Endodermal cell (in vitro differentiated cells): Measurements from ENCODE around the gene PDE4D. TPM values are rescaled to one million over a fixed set of nuclear protein-coding genes. Genes with fewer than 3 reads are reported as not detected.

Experiments
- DNase-seq: peaks from one replicate; pipeline ENCODE4 v3.0.0-alpha.2; 2017
- H3K27ac ChIP-seq: 2 replicates; pipeline ENCODE4 v1.5.1; 2013; ENCODE audit warnings: mild to moderate bottlenecking, low read depth, low read length, moderate library complexity
- H3K27me3 ChIP-seq: 2 replicates; pipeline ENCODE4 v1.6.1; 2013; ENCODE audit warnings: mild to moderate bottlenecking, low read length, moderate library complexity; ENCODE audit not compliant: insufficient read depth, control insufficient read depth, poor library complexity, severe bottlenecking
- H3K36me3 ChIP-seq: 2 replicates; pipeline ENCODE4 v1.7.0; 2013; ENCODE audit warnings: mild to moderate bottlenecking, low read length, moderate library complexity; ENCODE audit not compliant: control insufficient read depth, insufficient read depth
- H3K4me1 ChIP-seq: one replicate; pipeline ENCODE4 v1.7.0; 2013; ENCODE audit warnings: low read length; ENCODE audit not compliant: control insufficient read depth, insufficient read depth
- H3K4me3 ChIP-seq: 2 replicates; pipeline ENCODE4 v1.5.1; 2013; ENCODE audit warnings: mild to moderate bottlenecking, low read length, moderate library complexity
- H3K9ac ChIP-seq: 2 replicates; pipeline ENCODE4 v1.6.1; 2013; ENCODE audit warnings: mild to moderate bottlenecking, low read length, moderate library complexity; ENCODE audit not compliant: poor library complexity, severe bottlenecking; ENCODE audit errors: extremely low read depth
- H3K9me3 ChIP-seq: 2 replicates; pipeline ENCODE4 v1.6.1; 2013; ENCODE audit warnings: mild to moderate bottlenecking, low read length, moderate library complexity; ENCODE audit not compliant: control insufficient read depth
- H3K27ac Mint-ChIP-seq: 2 replicates; pipeline ENCODE4 v1.8.0; 2020; ENCODE audit warnings: mixed read lengths
- H3K27me3 Mint-ChIP-seq: 2 replicates; pipeline ENCODE4 v1.8.0; 2021; ENCODE audit warnings: mild to moderate bottlenecking, mixed read lengths; ENCODE audit not compliant: insufficient read depth
- H3K36me3 Mint-ChIP-seq: 2 replicates; pipeline ENCODE4 v1.8.0; 2020; ENCODE audit warnings: low read depth, mixed read lengths
- H3K4me1 Mint-ChIP-seq: 2 replicates; pipeline ENCODE4 v1.8.0; 2020; ENCODE audit warnings: mixed read lengths
- H3K4me3 Mint-ChIP-seq: 2 replicates; pipeline ENCODE4 v1.8.0; 2020; ENCODE audit warnings: mild to moderate bottlenecking, moderate library complexity, mixed read lengths
- H3K9me3 Mint-ChIP-seq: 2 replicates; pipeline ENCODE4 v1.8.0; 2020; ENCODE audit warnings: mild to moderate bottlenecking, mixed read lengths
- CTCF ChIP-seq: fragments of 200-600 bp; sonication (generic); conservative IDR thresholded peaks from 2 replicates; pipeline ENCODE4 v1.5.0; 2021; ENCODE audit warnings: antibody characterized with exemption, mild to moderate bottlenecking
- whole genome bisulfite sequencing, 2 experiments: methylation state at CpG; one replicate each; pipeline versions ENCODE4 v1.1.5 to v1.1.7; 2013; ENCODE audit warnings: missing lambda C conversion rate in 2 of 2, mixed read lengths in 1 of 2; ENCODE audit not compliant: insufficient coverage in 1 of 2, insufficient read length in 1 of 2; 5-methylcytosine and 5-hydroxymethylcytosine counted together
- total RNA-seq, 2 donors: library from RNA; stranded (reverse); fragmentation: NEBNext Ultra II Directional in 1 of 2; extraction: Animal tissue kit (Norgen Biotek cat#: 25700) in 1 of 2; gene quantifications; 2 replicates in 1 of 2; 3 replicates in 1 of 2; pipeline ENCODE4 v1.2.1, GENCODE V29; 2021

Gene PDE4D
- total RNA-seq, 2 donors from 2014 or later: 9.2 to 11.4 TPM

- DNase-seq: no peak
- no peak overlapping the region for H3K4me3 Mint-ChIP-seq
These were observed 419.9 kb downstream of the PDE4D start for GRCh38 chr5:59473611-59474010.

GRCh38 chr5:59471463-59471862 is 422.1 kb downstream of the PDE4D start:
- H3K27me3 Mint-ChIP-seq: no peaks in the 10 kb centered on the region
- H3K4me1 Mint-ChIP-seq: peaks cover 1% of the 10 kb centered on the region
- Histone ChIP-seq H3K9ac (no peak overlapping the region), H3K4me3 (no peak overlapping the region), H3K4me1 (no peaks in the 10 kb centered on the region), H3K27me3 (no peaks in the 10 kb centered on the region), H3K27ac (no peak overlapping the region), H3K36me3 (no peaks in the 10 kb centered on the region), H3K9me3 (no peaks in the 10 kb centered on the region)
- WGBS, 2 experiments: 72% methylated on average over 1 of the region's 1 CpG; no CpG with 5 or more reads in 1 of the 2 experiments
- H3K4me3 Mint-ChIP-seq: no peak overlapping the region
- no peaks in the 10 kb centered on the region for H3K9me3 Mint-ChIP-seq
- TF ChIP-seq CTCF: no peak
- no peak for DNase-seq
- H3K27ac Mint-ChIP-seq: no peak overlapping the region
- no peaks in the 10 kb centered on the region for H3K36me3 Mint-ChIP-seq

More at GRCh38 chr5:59473611-59474010, 419.9 kb downstream of the PDE4D start:
- Histone ChIP-seq H3K27ac (no peak overlapping the region), H3K4me1 (no peaks in the 10 kb centered on the region), H3K36me3 (no peaks in the 10 kb centered on the region), H3K9ac (no peak overlapping the region), H3K4me3 (no peak overlapping the region), H3K9me3 (no peaks in the 10 kb centered on the region), H3K27me3 (no peaks in the 10 kb centered on the region)
- H3K27ac Mint-ChIP-seq: no peak overlapping the region
- no peaks in the 10 kb centered on the region for H3K4me1 Mint-ChIP-seq
- H3K36me3 Mint-ChIP-seq: no peaks in the 10 kb centered on the region
- H3K27me3 Mint-ChIP-seq: no peaks in the 10 kb centered on the region
- H3K9me3 Mint-ChIP-seq: no peaks in the 10 kb centered on the region
- TF ChIP-seq CTCF: no peak

GRCh38 chr5:59467969-59468368 is 425.6 kb downstream of the PDE4D start:
- no peaks in the 10 kb centered on the region for H3K36me3 Mint-ChIP-seq

More at GRCh38 chr5:59467969-59468368, 425.6 kb downstream of the PDE4D start:
- no peaks in the 10 kb centered on the region for H3K4me1 ChIP-seq
- WGBS, 2 experiments: 90 to 97% methylated on average over 2 of the region's 2 CpGs
- H3K9ac ChIP-seq: no peak overlapping the region
- Mint-ChIP-seq H3K27me3 (no peaks in the 10 kb centered on the region), H3K27ac (no peak overlapping the region), H3K9me3 (no peaks in the 10 kb centered on the region), H3K4me1 (peaks cover 1% of the 10 kb centered on the region), H3K4me3 (no peak overlapping the region)
- H3K9me3 ChIP-seq: no peaks in the 10 kb centered on the region
- DNase-seq: no peak
- no peak overlapping the region for H3K4me3 ChIP-seq
- H3K27ac ChIP-seq: no peak overlapping the region
- H3K27me3 ChIP-seq: no peaks in the 10 kb centered on the region
- no peak for TF ChIP-seq CTCF
- no peaks in the 10 kb centered on the region for H3K36me3 ChIP-seq
